Measurements from ENCODE around the gene BCL2. TPM values are rescaled to one million over a fixed set of nuclear protein-coding genes. Genes with fewer than 3 reads are reported as not detected.
"Not testable (repeated sequence)": the region's sequence is repeated elsewhere in the genome, so short reads cannot be mapped to it uniquely, and the experiment has no call there.

Gene BCL2
- total RNA-seq, 2 experiments from 2014 or later = 66.0 to 88.9 TPM

DNA sequence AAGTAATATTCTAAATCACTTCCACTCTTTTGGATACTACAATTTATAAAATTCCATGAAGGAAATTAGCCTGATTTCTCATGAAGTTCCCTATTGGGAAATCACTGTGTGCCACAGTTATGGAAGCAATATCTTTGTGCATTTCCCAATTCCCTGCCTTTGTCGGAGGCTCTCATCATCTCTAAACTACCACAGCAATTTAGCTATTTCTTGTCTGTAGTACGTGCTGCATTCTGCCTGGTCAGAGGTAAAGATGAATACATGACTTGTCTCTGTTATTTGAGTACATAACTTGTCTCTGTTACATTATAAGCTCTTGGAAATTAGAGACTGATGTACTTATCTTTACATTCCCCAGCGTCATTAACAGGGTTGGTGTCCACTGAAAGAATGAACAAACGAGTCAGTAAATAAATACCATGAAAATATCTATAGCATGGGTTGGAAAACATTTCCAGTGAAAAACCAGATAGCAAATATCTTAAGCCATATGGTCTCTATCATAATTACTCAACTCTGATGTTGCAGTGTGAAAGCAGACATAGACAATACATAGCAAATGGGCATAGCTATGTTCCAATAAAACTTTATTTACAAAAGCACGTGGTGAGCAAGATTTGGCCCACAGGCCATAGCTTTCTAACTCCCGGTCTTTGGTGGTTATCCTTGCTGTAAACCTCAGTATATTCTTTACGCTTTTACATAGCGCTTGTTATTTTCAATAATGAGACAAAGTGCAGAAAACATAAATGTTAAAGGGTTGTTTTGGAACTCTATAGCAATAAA lies 78.8 kb downstream of the BCL2 start:
- H3K27ac Mint-ChIP-seq = no peak overlapping the region
- H3K4me3 Mint-ChIP-seq = no peak overlapping the region
- intact Hi-C loops (cut with DNase I, micrococcal nuclease) = no loop called here
- no peak for ATAC-seq
- ChIA-PET CTCF (interaction anchor here (0.7 to 1.0 kb wide), 2 partner anchors 12 to 26 kb away, joined by 3 read pairs; no protein-coding TSS in a partner anchor), POLR2A (no interaction called here)
- no peak for DNase-seq
- peaks cover 15% of the 10 kb centered on the region for H3K9me3 Mint-ChIP-seq (ENCODE audit: low read depth)
- peaks cover 60% of the 10 kb centered on the region for H3K4me1 Mint-ChIP-seq
- no peaks in the 10 kb centered on the region for H3K27me3 Mint-ChIP-seq
- H3K36me3 Mint-ChIP-seq (ENCODE audit: low read depth) = peaks cover 68% of the 10 kb centered on the region

DNA sequence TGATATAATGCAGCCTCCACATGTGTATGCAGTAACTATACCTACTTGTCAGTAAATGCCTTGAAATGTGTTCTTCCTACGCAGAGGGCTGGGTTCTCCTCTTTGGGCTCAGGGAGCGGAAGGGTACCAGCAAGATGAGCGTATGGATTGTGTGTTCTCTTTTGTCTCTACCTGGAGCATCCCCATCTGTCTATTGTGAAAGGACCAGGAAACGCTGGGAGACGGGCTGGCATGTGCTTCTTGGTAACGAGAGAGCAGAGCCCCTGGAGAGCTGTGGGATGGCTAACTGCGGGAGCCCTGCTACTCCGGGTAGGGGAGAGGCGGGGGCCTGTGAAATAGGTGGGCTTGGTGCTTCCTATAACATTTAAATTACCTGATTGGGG lies 80.9 kb downstream of the BCL2 start:
- DNase-seq (no peak), ATAC-seq (no peak)
- peaks cover 25% of the 10 kb centered on the region for H3K9me3 Mint-ChIP-seq (ENCODE audit: low read depth)
- ChIA-PET CTCF (no interaction called here), POLR2A (interaction anchor here (0.7 kb wide), 1 partner anchor 31 kb away, joined by 3 read pairs; no protein-coding TSS in a partner anchor)
- H3K4me3 Mint-ChIP-seq = no peak overlapping the region
- H3K27ac Mint-ChIP-seq = peak overlapping the region; percentile 53
- H3K4me1 Mint-ChIP-seq = peaks cover 68% of the 10 kb centered on the region
- H3K36me3 Mint-ChIP-seq (ENCODE audit: low read depth) = peaks cover 74% of the 10 kb centered on the region
- intact Hi-C loops (cut with DNase I, micrococcal nuclease) = loop anchor here in 1 of 2 experiments (5.0 kb wide), 1 partner anchor 36 kb away; no protein-coding TSS in a partner anchor
- no peaks in the 10 kb centered on the region for H3K27me3 Mint-ChIP-seq

DNA sequence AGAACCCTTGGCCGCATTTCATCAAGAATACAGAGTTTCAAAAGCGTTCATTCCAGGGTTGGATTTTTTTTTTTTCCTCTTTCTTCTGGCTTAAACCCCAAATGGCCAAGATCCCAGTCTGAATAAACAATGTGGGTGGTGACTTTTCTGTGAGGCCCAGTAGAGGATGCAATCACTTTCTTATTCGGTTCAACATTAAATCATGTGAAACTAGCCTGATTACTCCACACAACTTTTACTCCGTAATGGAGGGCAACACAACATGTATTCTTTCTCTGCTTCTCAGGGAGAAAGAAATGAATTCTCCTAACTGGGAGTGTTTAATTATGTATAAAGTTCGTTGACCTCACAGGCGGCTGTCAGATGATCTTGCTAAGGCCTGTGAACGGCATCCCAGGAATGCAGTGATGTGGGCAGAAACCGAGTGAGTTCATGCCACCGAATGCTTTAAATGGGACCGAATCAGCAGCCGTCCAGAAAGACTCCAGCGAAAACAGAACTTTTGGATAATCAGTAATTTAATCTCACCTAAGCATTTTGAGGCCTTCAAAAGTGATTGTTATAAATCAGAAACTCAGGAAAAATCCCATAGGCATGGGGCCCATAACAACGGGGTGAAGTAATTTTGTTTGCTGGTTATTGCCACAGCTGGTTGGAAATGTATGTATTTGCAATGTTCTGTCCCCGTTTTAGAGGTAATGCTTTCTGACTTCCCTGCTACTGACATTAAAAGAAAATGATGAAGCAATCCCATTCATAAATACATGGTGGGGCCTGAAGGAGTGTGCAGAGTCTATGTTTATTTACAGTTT lies 81.5 kb downstream of the BCL2 start:
- peaks cover 73% of the 10 kb centered on the region for H3K36me3 Mint-ChIP-seq (ENCODE audit: low read depth)
- H3K4me1 Mint-ChIP-seq = peaks cover 71% of the 10 kb centered on the region
- intact Hi-C loops (cut with DNase I, micrococcal nuclease) = loop anchor here in 1 of 2 experiments (5.0 kb wide), 1 partner anchor 36 kb away; no protein-coding TSS in a partner anchor
- CTCF ChIA-PET = interaction anchor here (0.7 to 1.5 kb wide), 3 partner anchors 11 to 77 kb away, joined by 3 to 6 read pairs (median 4); no protein-coding TSS in a partner anchor
- no peaks in the 10 kb centered on the region for H3K27me3 Mint-ChIP-seq
- ATAC-seq = no peak
- H3K4me3 Mint-ChIP-seq = no peak overlapping the region
- POLR2A ChIA-PET = interaction anchor here (0.7 kb wide), 1 partner anchor 31 kb away, joined by 3 read pairs; no protein-coding TSS in a partner anchor
- no peak for DNase-seq
- H3K27ac Mint-ChIP-seq = peak overlapping the region; percentile 53
- H3K9me3 Mint-ChIP-seq (ENCODE audit: low read depth) = peaks cover 25% of the 10 kb centered on the region

DNA sequence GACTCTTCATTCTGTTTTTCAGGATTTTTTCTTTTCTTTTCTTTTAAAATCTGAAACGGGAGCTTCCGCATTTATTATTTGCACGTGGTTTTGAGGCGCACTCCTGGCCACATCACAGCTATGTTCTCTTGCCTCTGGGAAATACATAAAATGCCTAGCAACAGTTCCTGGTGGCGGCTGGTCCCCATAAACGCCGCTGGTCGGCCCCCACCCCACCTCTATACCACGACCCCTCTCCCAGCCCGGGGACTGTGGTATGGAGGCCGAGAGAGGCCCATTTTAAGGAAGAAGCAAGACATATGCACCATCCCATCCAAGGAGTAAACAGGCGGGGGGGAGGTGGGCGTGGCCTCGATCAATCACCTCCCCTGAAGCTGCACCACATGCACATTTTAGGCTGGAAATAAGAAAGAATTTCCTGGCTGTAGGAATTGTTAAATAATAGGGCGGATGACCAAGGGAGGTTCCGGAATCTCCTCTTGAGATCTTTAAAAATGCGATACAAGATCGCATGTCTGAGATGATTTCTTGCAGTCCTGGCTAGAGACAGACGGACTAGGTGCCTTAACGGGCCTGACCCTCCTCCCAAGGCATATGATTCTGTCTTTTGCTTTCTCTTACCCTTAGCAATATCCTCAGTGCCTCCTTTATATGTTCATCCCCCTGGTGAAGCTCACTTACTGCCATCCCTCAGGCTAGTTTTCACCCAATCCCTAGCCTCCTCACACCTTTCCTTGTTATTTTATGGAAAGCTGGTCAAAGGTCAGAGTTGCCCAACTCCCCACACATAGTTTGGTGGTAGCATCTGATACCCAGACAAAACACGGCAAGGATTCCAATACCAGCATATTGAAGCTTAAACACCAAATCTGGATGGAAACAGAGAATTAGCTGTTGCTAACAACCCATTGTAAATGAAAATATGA lies 82.4 kb downstream of the BCL2 start:
- ChIA-PET POLR2A (no interaction called here), CTCF (interaction anchor here (0.7 to 1.5 kb wide), 5 partner anchors 10 to 81 kb away, joined by 3 to 6 read pairs (median 3); no protein-coding TSS in a partner anchor)
- intact Hi-C loops (cut with DNase I, micrococcal nuclease) = loop anchor here in 1 of 2 experiments (5.0 kb wide), 1 partner anchor 35 kb away; no protein-coding TSS in a partner anchor
- Mint-ChIP-seq H3K9me3 (ENCODE audit: low read depth) (peaks cover 25% of the 10 kb centered on the region), H3K4me3 (no peak overlapping the region), H3K36me3 (ENCODE audit: low read depth) (peaks cover 64% of the 10 kb centered on the region), H3K4me1 (peaks cover 71% of the 10 kb centered on the region), H3K27me3 (no peaks in the 10 kb centered on the region), H3K27ac (peak overlapping the region; percentile 85)
- ATAC-seq = no peak
- no peak for DNase-seq

DNA sequence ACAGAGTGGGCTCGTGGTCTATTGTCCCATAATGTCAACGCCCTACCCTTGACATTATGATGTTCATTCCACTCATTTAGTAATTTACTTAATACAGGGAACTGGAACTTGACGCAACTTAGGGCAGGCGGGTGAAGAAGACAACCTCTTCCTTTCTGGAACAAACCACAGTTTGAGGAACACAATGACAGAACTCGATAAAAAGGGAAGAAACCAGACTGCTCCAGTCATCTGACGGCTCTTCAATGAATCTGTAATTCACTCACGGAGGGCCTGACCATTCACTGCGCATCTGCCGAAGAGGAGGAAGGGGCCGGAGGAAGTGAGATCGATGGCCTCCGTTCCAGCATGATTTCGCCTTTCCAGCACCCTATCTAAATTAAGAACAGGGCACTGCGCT lies 83.2 kb downstream of the BCL2 start:
- intact Hi-C loops (cut with DNase I, micrococcal nuclease) = loop anchor here in 1 of 2 experiments (5.0 kb wide), 1 partner anchor 34 kb away; no protein-coding TSS in a partner anchor
- peaks cover 25% of the 10 kb centered on the region for H3K9me3 Mint-ChIP-seq (ENCODE audit: low read depth)
- no peaks in the 10 kb centered on the region for H3K27me3 Mint-ChIP-seq
- DNase-seq = no peak
- H3K4me1 Mint-ChIP-seq = peaks cover 70% of the 10 kb centered on the region
- H3K4me3 Mint-ChIP-seq = no peak overlapping the region
- CTCF ChIA-PET = interaction anchor here (0.7 to 1.5 kb wide), 3 partner anchors 9 to 82 kb away, joined by 3 to 6 read pairs (median 3); no protein-coding TSS in a partner anchor
- H3K36me3 Mint-ChIP-seq (ENCODE audit: low read depth) = peaks cover 61% of the 10 kb centered on the region
- no peak for ATAC-seq
- peak overlapping the region; percentile 85 for H3K27ac Mint-ChIP-seq
- POLR2A ChIA-PET = interaction anchor here (0.6 kb wide), 1 partner anchor 86 kb away, joined by 3 read pairs; no protein-coding TSS in a partner anchor

DNA sequence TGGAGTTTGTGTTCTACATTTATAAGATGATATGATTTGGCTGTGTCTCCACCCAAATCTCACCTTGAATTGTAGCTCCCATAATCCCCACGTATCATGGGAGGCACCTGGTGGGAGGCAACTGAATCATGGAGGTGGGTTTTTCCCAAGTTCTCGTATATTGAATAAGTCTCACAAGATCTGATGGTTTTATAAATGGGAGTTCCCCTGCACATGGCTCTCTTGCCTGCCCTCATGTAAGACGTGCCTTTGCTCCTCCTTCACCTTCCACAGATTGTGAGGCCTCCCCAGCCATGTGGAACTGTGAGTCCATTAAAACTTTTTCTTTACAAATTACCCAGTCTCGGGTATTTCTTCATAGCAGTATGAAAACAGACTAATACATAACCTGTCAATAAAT lies 83.6 kb downstream of the BCL2 start:
- ATAC-seq = peak; percentile 45
- H3K36me3 Mint-ChIP-seq (ENCODE audit: low read depth) = peaks cover 60% of the 10 kb centered on the region
- intact Hi-C loops (cut with DNase I, micrococcal nuclease) = loop anchor here (1.0 to 5.0 kb wide), 2 partner anchors 23 to 34 kb away; no protein-coding TSS in a partner anchor

DNA sequence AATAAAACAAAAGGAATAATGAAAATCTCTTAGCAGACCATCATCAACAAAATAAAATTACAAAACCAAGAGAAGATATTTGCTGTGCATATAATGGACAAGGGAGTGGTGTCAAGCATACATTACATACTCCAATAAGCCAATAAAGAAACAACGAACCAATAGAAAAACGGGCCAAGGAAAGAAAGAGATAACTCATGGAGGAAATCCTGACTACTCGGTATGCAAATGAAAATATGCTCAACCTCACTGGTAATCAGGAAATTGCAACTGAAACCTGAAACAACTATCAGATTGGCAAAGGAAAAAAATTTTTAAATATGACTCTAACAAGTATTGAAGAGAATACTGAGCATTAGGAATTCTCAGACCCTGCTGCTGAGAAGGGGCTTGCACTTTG lies 84.7 kb downstream of the BCL2 start:
- ATAC-seq (peak; percentile 72), DNase-seq (no peak)
- peak overlapping the region; percentile 86 for H3K27ac Mint-ChIP-seq
- intact Hi-C loops (cut with DNase I, micrococcal nuclease) = loop anchor here (1.0 to 5.0 kb wide), 3 partner anchors 22 to 39 kb away; no protein-coding TSS in a partner anchor
- ChIA-PET CTCF (interaction anchor here (0.6 to 0.9 kb wide), 2 partner anchors 54 to 79 kb away, joined by 3 to 5 read pairs; no protein-coding TSS in a partner anchor), POLR2A (no interaction called here)
- no peaks in the 10 kb centered on the region for H3K27me3 Mint-ChIP-seq
- H3K4me3 Mint-ChIP-seq = peak overlapping the region; percentile 24
- H3K9me3 Mint-ChIP-seq (ENCODE audit: low read depth) = peaks cover 25% of the 10 kb centered on the region
- H3K4me1 Mint-ChIP-seq = peaks cover 82% of the 10 kb centered on the region
- peaks cover 56% of the 10 kb centered on the region for H3K36me3 Mint-ChIP-seq (ENCODE audit: low read depth)

More for the DNA sequence above, 83.6 kb downstream of the BCL2 start:
- H3K27ac Mint-ChIP-seq = peak overlapping the region; percentile 85
- peaks cover 25% of the 10 kb centered on the region for H3K9me3 Mint-ChIP-seq (ENCODE audit: low read depth)
- CTCF ChIA-PET, H3K4me3 Mint-ChIP-seq, H3K27me3 Mint-ChIP-seq: not testable (repeated sequence)
- peak; percentile 56 for DNase-seq
- POLR2A ChIA-PET = interaction anchor here (0.6 kb wide), 1 partner anchor 85 kb away, joined by 3 read pairs; no protein-coding TSS in a partner anchor
- H3K4me1 Mint-ChIP-seq = peaks cover 73% of the 10 kb centered on the region

DNA sequence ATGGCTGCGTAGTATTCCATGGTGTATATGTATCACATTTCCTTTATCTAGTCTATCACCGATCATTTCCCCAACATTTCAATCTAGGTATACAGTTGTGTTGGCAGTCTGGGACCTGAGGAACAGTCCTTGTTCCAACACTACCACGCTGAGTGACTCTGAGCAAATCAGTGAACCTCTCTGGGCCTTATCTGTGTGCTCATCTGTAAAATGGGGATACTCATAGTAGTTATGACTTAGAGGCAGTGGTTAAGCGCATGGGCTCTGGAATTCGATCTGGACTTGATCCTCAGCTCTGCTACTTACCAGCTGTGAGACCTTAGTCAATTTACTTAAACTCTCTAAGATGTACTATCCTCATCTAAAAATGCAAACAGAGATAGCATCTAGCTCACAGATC lies 85.1 kb downstream of the BCL2 start:
- CTCF ChIA-PET = interaction anchor here (0.6 to 0.9 kb wide), 2 partner anchors 54 to 79 kb away, joined by 3 to 5 read pairs; no protein-coding TSS in a partner anchor
- intact Hi-C loops (cut with DNase I, micrococcal nuclease) = loop anchor here in 1 of 2 experiments (1.0 kb wide), 1 partner anchor 38 kb away; no protein-coding TSS in a partner anchor
- no peak for DNase-seq
- Mint-ChIP-seq H3K36me3 (ENCODE audit: low read depth) (peaks cover 58% of the 10 kb centered on the region), H3K9me3 (ENCODE audit: low read depth) (peaks cover 25% of the 10 kb centered on the region), H3K4me3 (peak overlapping the region; percentile 24), H3K4me1 (peaks cover 86% of the 10 kb centered on the region), H3K27me3 (no peaks in the 10 kb centered on the region), H3K27ac (peak overlapping the region; percentile 86)
- ATAC-seq = peak; percentile 27
- POLR2A ChIA-PET = no interaction called here

DNA sequence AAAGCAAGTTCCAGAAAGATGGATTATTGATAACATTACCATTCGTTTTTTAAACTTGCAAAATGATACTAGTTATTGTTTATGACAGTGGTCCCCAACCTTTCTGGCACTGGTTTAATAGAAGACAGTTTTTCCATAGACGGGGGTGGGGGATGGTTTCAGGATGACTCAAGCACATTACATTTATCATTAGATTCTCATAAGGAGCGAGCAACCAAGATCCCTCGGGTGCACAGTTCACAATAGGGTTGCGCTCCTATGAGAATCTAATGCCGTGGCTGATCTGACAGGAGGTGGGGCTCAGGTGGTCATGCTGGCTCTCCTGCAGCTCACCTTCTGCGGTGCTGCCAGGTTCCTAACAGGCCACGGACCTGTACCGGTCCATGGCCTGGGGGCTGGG lies 86.2 kb downstream of the BCL2 start:
- H3K4me3 Mint-ChIP-seq = peak overlapping the region; percentile 28
- H3K27me3 Mint-ChIP-seq = no peaks in the 10 kb centered on the region
- intact Hi-C loops (cut with DNase I, micrococcal nuclease) = loop anchor here (1.0 to 2.0 kb wide), 3 partner anchors 16 to 72 kb away; no protein-coding TSS in a partner anchor
- CTCF ChIA-PET = interaction anchor here (0.7 to 1.4 kb wide), 2 partner anchors 16 to 74 kb away, joined by 3 read pairs; no protein-coding TSS in a partner anchor
- POLR2A ChIA-PET = no interaction called here
- H3K27ac Mint-ChIP-seq = peak overlapping the region; percentile 74
- ATAC-seq (peak; percentile 40), DNase-seq (peak; percentile 68)
- H3K9me3 Mint-ChIP-seq (ENCODE audit: low read depth) = peaks cover 25% of the 10 kb centered on the region
- H3K4me1 Mint-ChIP-seq = peaks cover 81% of the 10 kb centered on the region
- peaks cover 56% of the 10 kb centered on the region for H3K36me3 Mint-ChIP-seq (ENCODE audit: low read depth)

DNA sequence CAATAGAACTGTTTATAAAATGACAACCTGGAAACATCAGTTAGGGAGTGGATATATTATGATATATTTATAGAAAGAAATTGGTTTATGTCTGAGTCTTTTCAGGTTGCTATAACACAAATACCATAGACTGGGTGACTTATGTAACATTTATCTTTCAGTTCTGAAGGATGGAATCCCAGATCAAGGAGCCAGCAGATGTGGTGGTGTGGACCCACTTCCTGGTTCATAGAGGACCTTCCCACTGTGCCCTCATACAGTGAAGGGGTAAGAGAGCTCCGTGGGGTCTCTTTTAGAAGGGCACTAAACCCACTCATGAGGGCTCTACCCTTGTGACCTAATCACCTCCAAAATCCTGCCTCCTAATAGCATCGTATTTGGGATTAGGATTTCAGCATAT lies 86.7 kb downstream of the BCL2 start:
- peak overlapping the region; percentile 28 for H3K4me3 Mint-ChIP-seq
- POLR2A ChIA-PET = no interaction called here
- CTCF ChIA-PET = interaction anchor here (1.4 kb wide), 1 partner anchor 16 kb away, joined by 3 read pairs; no protein-coding TSS in a partner anchor
- peaks cover 56% of the 10 kb centered on the region for H3K36me3 Mint-ChIP-seq (ENCODE audit: low read depth)
- peaks cover 81% of the 10 kb centered on the region for H3K4me1 Mint-ChIP-seq
- intact Hi-C loops (cut with DNase I, micrococcal nuclease) = loop anchor here (1.0 to 2.0 kb wide), 3 partner anchors 16 to 72 kb away; no protein-coding TSS in a partner anchor
- peak overlapping the region; percentile 74 for H3K27ac Mint-ChIP-seq
- H3K27me3 Mint-ChIP-seq = no peaks in the 10 kb centered on the region
- peaks cover 25% of the 10 kb centered on the region for H3K9me3 Mint-ChIP-seq (ENCODE audit: low read depth)
- ATAC-seq (no peak), DNase-seq (no peak)

Data from activated CD4-positive, alpha-beta T cell treated with anti-CD3 and anti-CD28 coated beads for 36 hours (primary cell).